ENCODE data around the gene AK4.
"Not testable (repeated sequence)": the region's sequence is repeated elsewhere in the genome, so short reads cannot be mapped to it uniquely, and the experiment has no call there.

Gene AK4

GRCh38 chr1:65148178-65148547, at the start of gene AK4:
TSS of gene AK4 (plus strand) at chr1:65148203. CDS start at chr1:65148408, 205 bp downstream.
- not testable (repeated sequence) for DNase-seq

- no peak for DNase-seq
These were observed 44.2 kb upstream of the AK4 start for GRCh38 chr1:65103807-65104206.

DNA sequence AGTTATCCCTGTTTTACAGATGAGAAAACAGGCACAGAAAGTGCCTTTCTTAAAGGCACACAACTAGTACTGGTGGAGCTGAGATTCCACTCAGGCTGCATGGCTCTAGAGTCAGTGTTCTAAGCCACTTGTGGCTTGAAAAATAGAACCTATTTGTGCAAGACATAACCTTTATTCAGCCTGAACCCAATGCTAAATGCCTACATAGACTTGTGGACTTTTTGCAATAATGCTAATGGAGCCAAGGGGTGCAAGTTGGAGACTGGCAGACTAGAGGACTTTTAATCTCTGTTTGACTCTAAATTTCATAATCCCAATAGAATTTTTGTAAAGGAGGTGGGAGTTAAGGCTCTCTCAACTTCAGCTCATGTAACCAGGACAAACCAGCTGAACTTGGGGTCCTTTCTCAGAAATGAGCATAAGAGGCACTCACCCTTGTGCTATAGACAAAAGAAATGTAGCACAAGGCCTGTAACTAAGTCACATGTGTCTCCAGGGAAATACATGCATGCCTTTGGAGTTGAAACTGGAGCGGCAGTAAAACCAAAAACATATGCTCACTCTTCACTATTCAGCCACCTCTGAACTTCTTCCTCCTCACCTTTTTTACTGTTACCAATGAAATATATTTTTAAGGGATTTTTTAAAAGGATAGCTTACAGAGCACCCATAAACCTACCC, 43.0 kb upstream of the AK4 start:
- DNase-seq: no peak

DNA sequence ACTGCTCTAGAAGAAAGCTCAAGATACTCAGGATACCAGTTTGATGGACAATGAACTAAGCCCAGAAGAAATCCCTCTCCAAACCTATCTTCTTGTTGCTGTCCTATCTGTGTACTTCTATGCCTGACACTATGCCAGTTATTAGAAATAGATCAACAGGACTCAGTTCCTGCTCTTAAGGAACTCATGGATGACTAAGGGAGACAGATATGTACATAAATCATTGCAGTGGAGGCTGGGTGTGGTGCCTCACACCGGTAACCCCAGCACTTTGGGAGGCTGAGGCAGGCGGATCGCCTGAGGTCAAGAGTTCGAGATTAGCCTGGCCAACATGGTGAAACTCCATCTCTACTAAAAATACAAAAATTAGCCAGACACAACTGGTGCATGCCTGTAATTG, 42.4 kb upstream of the AK4 start:
- DNase-seq: no peak

- DNase-seq: no peak
These were observed 39.9 kb upstream of the AK4 start for GRCh38 chr1:65108025-65108642.

DNA sequence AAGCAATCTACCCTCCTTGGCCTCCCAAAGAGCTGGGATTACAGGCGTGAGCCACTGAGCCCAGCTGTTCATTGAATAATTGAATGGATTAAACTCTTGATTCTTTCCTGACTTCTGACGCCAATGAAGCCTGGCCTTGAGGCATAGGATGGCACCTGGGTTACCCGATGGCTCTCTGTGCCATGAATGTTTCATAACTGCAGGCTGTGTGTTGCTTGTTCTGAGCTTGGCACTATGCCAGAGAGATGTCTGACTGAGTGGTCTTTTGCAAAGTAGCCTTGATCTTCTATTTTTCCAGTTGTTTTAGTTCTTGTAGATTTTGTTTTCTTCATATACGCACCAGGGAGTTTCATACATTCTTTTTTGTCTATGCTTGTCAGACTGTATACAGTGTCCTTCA, 38.5 kb upstream of the AK4 start:
- DNase-seq: no peak

DNA sequence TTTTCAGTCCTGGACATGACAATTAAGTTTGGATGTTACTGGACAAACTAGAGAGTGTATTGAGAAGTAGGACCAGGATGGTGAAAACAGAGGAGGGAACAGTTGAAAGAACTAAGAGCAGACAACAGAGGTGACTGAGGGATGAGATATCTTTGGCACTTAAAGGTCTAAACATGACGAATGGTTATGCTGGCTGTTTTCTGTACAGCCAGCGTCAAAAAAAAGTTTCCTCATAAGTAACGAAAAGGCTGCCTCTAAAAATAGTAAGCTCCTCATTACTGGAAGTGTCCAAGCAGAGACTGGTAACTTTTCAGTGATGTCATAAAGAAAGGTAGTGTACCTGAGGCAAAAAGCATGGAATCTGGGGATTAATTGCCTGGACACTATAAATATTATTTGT, 35.2 kb upstream of the AK4 start:
- no peak for DNase-seq

- no peak for DNase-seq
These were observed 34.7 kb upstream of the AK4 start for GRCh38 chr1:65113298-65113697.

DNA sequence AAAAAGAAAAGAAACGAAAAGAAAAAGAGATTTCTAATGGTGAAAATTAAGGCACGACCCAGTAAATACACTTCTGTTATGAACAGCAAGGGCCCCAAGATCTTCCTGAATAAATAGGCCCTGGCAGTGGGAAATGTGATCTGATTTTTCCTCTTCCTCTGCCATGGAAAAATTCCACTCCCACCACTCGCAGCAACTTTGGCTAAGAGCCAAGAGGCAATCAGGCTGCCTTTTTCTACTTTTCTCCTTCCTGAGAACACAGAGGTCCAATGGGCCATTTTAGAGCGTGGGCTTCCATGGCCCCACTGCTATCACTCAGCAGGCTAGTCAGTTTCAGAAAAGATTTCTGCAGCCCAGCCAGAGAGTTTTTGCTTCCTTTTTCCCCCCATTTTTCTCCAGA, 33.7 kb upstream of the AK4 start:
- no peak for DNase-seq

- no peak for DNase-seq
These were observed 28.1 kb upstream of the AK4 start for GRCh38 chr1:65119951-65120350.

DNA sequence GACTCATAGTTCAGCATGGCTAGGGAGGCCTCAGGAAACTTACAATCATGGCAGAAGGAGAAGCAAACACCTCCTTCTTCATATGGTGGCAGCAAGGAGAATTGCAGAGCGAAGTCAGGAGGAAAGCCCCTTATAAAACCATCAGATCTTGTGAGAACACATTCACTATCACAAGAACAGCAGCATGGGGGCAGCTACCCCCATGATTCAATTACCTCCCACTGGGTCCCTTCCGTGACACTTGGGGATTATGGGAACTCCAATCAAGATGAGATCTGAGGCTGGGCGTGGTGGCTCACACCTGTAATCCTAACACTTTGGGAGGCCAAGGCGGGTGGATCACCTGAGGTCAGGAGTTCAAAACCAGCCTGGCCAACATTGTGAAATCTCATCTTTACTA, 18.9 kb upstream of the AK4 start:
- DNase-seq: not testable (repeated sequence)

DNA sequence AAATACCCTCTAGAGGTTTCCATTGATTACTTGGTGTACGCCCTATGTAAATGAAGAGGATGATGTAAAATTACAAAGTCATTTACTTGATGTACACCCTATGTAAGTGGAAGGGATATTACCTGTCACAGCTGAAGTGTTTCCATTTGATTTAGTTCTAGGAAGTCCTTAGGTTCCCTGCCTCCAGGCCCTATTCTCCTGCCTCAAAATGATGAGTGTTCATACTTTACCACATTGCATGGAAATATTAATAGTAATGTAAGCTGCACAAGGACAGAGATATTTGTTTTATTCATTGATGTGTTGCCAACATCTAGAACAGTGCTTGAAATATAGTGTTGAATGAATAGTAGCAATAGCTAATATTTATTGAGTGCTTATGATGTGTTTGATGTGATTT, 9.5 kb upstream of the AK4 start:
- no peak for DNase-seq

- not testable (repeated sequence) for DNase-seq
These were observed 8.2 kb upstream of the AK4 start for GRCh38 chr1:65139793-65140192.

GRCh38 chr1:65141394-65141793, 6.6 kb upstream of the AK4 start:
- DNase-seq: no peak

GRCh38 chr1:65141918-65142317, 6.1 kb upstream of the AK4 start:
- no peak for DNase-seq

DNA sequence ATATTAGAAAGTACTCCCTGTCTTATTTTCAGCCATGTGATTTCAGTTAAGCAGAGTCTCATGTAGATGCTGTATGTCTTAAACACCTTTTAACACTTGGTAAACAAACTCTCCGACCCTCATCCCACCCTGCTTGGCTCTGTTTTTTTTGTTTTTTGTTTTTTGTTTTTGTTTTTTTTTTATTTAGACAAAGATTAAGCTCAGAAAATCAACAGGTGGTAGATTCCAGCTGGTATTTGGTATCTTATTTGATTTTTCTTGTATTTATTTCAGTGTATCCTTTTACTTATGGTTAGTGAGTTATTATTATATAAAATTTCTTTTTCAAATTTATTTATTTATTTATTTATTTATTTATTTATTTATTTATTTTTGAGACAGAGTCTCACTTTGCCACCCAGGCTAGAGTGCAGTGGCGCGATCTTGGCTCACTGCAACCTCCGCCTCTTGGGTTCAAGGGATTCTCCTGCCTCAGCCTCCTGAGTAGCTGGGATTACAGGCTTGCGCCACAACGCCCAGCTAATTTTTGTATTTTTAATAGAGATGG, 4.8 kb upstream of the AK4 start:
- DNase-seq: not testable (repeated sequence)

DNA sequence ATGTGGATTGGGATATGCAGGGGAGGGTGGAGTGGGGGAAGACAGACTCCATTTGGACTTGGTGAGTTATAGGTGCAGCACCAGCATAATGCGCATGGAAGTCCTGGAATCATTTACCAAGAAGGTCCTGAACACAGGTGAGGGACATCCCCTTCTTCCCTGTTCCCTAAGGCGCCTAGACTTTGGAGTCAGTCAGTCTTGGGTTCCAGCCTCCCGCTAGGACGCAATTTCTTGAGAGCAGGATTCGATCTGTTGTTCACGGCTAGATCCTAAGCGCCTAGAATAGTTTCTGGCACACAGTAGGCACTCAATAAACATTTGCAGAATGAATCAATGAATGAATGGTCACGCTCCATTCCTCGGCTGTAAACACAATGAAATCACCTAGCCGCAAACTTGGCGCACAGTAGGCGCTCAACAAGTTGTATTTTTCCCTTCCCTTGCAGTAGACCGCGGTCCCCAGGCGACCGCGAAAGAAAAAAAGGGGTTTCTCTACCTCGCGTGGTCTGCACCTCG, 1.0 kb upstream of the AK4 start:
- DNase-seq: no peak

DNA sequence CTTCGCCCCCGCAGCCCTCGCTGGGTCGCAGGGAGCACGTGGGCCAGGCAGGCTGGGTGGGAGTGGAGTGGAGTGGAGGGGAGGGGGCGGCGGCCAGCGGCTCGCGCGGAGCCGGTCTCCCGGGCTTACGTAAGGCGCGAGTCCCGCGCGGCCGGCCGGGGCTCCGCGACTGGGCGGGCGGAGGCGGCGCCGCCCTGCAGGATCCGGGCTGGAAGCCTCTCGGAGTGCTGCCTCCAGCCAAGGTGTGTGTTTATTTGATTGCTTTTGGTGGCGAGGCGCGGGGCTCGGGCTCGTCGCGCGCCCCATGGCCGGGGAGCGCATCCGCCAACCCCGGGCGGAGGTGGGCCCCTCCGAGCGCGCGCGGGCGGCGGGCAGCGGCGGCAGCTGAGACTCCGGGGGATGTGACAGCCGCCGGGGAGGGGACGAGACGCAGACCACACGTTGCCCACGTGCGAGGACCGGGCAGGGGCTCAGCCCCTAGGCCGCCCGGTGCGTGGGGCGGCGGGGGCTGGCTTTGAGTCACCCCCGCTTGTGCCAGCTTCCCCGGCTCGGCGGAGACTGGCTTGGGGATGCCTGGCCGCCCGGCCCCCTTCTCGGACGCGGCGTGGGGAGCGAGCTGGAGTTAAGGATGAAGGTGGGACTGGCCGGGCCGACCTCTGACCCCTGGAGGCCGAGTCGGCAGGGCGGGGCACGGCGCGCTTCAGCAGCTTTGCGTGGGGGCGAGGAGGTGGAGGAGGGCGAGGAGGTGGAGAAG, 402 bp upstream of the AK4 start:
- peak; percentile 34 for DNase-seq

- no peak for DNase-seq
These were observed 746 bp downstream of the AK4 start for GRCh38 chr1:65148548-65149350.

- no peak for DNase-seq
These were observed 1.5 kb downstream of the AK4 start for GRCh38 chr1:65149351-65150107.

- DNase-seq: no peak
These were observed 2.1 kb downstream of the AK4 start for GRCh38 chr1:65150108-65150463.

DNA sequence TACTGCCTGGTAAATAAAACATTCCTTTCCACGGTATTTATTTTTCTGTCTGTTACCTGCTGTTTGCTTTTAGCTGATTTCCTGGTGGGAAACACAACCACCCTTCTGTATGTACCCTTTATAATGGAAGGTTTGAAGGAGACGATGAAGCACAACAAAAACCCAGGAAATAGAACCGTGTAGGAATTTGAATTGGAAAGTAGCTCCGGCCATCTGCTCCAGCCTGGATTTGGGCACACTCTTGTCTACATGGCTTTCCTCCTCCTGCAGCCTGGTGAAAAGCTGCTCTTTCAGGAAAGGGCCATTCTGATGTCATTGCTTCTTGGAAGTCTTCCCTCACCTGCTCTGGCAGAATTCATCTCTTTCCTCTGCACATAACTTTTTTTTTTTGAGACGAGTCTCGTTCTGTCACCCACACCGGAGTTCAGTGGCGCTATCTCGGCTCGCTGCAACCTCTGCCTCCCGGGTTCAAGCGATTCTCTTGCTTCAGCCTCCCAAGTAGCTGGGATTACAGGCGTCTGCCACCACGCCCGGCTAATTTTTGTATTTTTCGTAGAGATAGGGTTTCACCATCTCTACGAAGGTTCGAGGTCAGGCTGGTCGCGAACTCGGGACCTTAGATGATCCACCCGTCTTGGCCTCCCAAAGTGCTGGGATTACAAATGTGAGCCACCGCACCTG, 2.7 kb downstream of the AK4 start:
- DNase-seq: no peak
